Vagina (tissue), 2 donors: ENCODE data around the gene LILRB2.
"Not testable (repeated sequence)": the region's sequence is repeated elsewhere in the genome, so short reads cannot be mapped to it uniquely, and the experiment has no call there.

Experiments
- POLR2A ChIP-seq, 2 donors: fragments of 450-650 bp; IDR thresholded peaks; one replicate each; pipeline ENCODE4 v1.6.1; 2017; ENCODE audit warnings: antibody characterized with exemption in 2 of 2, mild to moderate bottlenecking in 2 of 2, moderate library complexity in 2 of 2
- POLR2AphosphoS5 ChIP-seq, 2 donors: sonication (generic); formaldehyde crosslinking; IDR thresholded peaks; one replicate each; pipeline ENCODE4 v1.9.0; 2017; ENCODE audit warnings: antibody characterized with exemption in 2 of 2, mild to moderate bottlenecking in 2 of 2, low read depth in 1 of 2; ENCODE audit not compliant: insufficient read depth in 1 of 2
- TF ChIP-seq, protein P1 (sequence below), 3 experiments: fragments of 450-650 bp in 2 of 3; fragments of 200-600 bp in 1 of 3; sonication (generic) in 1 of 3; IDR thresholded peaks; one replicate each; pipeline ENCODE4 v1.5.1; 2017 to 2019; ENCODE audit warnings: antibody characterized with exemption in 3 of 3, mild to moderate bottlenecking in 2 of 3, moderate library complexity in 2 of 3

DNA sequence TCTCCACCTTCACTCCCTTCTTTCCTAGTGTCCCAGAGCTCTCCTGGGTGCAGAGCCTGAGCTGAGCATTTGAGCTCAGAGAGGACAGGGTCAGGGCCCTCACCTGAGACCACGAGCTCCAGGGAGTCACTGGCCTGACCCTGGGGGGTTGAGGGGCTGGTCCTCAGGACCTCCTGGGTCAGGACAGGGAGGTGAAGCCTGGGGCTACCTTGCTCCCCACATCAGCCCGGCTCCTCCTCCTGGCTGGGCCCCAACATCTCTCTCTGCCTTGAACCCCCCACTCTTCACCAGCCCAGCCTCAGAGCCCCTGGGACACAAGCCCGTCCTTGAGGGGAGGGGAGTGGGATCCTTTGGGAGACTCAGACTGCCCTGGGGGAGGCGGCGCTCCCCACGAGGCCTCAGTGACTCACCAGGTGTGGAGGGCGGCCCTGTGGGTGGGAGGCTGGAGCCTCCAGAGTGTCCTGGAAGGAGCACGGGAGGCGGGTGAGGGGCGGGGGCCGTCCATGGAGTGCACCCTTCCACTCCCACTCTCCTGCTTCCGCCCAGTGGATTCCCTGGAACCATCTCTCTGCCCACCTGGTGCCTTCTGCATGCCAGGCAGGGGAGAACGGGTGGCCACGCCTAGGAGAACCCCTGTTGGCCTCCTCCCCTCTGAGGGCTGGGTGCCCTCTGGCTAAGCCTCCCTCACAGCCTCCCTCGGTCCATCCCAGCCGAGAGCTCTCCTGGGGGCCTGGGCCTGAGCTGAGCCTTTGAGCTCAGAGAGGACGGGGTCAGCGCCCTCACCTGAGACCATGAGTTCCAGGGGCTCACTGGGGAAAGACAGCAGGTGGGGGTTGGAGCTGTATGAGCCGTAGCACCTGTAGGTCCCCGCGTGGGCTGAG is 41.2 kb downstream of the LILRB2 start:
- TF ChIP-seq, protein P1, sequence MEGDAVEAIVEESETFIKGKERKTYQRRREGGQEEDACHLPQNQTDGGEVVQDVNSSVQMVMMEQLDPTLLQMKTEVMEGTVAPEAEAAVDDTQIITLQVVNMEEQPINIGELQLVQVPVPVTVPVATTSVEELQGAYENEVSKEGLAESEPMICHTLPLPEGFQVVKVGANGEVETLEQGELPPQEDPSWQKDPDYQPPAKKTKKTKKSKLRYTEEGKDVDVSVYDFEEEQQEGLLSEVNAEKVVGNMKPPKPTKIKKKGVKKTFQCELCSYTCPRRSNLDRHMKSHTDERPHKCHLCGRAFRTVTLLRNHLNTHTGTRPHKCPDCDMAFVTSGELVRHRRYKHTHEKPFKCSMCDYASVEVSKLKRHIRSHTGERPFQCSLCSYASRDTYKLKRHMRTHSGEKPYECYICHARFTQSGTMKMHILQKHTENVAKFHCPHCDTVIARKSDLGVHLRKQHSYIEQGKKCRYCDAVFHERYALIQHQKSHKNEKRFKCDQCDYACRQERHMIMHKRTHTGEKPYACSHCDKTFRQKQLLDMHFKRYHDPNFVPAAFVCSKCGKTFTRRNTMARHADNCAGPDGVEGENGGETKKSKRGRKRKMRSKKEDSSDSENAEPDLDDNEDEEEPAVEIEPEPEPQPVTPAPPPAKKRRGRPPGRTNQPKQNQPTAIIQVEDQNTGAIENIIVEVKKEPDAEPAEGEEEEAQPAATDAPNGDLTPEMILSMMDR (IDR thresholded peaks at IDR 0.05) = not testable (repeated sequence)
- TF ChIP-seq POLR2A (IDR thresholded peaks at IDR 0.05); POLR2AphosphoS5 (IDR thresholded peaks at IDR 0.05; ENCODE audit: insufficient read depth in 1 of 2, low read depth in 1 of 2): not testable (repeated sequence)
